PC-3 (cell line): ENCODE results near the gene ZNF160.

Experiments used
- EZH2phosphoT487 ChIP-seq: fragments of 300-600 bp; sonication (generic); IDR thresholded peaks from 2 replicates; pipeline ENCODE4 v1.6.1; 2018; ENCODE audit warnings: mild to moderate bottlenecking, antibody characterized with exemption, low read length, borderline replicate concordance
- TF ChIP-seq, protein P1 (sequence below): fragments of 300-600 bp; sonication (generic); conservative IDR thresholded peaks from 2 replicates; pipeline ENCODE4 v1.5.1; 2017; ENCODE audit warnings: antibody characterized with exemption, low read depth, mild to moderate bottlenecking, low read length

DNA sequence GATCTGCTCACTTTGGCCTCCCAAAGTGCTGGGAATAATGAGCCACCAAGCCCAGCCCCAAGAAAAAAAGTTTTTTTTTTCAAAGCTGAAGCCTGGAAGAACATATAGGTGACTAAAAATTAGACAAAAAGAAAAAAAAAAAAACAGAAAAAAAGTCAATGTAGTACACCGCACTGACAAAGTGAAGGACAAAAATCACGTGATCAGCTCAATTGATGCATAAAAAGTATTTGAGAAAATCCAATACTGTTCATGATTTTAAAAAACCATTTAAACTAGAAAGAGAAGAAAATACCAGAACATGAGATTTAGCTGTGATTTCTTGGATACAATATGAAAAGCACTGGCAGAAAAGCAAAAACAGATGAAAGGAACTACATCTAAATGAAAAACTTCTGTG, 69.2 kb downstream of the ZNF160 start:
- TF ChIP-seq, protein P1, sequence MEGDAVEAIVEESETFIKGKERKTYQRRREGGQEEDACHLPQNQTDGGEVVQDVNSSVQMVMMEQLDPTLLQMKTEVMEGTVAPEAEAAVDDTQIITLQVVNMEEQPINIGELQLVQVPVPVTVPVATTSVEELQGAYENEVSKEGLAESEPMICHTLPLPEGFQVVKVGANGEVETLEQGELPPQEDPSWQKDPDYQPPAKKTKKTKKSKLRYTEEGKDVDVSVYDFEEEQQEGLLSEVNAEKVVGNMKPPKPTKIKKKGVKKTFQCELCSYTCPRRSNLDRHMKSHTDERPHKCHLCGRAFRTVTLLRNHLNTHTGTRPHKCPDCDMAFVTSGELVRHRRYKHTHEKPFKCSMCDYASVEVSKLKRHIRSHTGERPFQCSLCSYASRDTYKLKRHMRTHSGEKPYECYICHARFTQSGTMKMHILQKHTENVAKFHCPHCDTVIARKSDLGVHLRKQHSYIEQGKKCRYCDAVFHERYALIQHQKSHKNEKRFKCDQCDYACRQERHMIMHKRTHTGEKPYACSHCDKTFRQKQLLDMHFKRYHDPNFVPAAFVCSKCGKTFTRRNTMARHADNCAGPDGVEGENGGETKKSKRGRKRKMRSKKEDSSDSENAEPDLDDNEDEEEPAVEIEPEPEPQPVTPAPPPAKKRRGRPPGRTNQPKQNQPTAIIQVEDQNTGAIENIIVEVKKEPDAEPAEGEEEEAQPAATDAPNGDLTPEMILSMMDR: no peak
- no peak for TF ChIP-seq EZH2phosphoT487
